Measurements from ENCODE around the gene SFMBT1.

The SFMBT1 gene

DNA sequence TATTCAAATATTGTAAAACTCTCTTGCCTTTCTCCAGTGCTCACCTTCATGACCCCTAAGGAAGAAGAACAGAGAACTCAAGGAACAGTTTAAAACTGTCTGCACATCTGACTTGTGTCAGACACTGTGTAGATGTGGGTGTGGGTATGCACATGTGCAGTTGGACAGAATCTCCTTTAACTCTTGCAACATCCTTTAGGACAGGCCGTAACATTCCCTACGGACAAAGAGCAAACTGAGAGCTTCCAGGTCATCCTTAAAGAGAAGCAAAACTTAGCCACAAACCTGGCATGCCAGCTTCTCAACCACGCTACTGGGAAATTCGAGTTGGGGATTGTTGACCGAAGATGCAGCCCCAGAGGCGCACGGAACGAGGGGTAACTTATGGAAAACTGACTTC lies 4.1 kb upstream of the SFMBT1 start:
- TF ChIP-seq FOXP2 (optimal IDR thresholded peaks at IDR 0.05; ENCODE audit: borderline replicate concordance, extremely low read depth, extremely low read length, insufficient read depth) (no peak), TAF1 (IDR thresholded peaks at IDR 0.05; ENCODE audit: borderline replicate concordance, insufficient read depth, low read length) (no peak), SIN3A (IDR thresholded peaks at IDR 0.05; ENCODE audit: borderline replicate concordance, insufficient read depth, low read length) (no peak), POLR2AphosphoS5 (IDR thresholded peaks at IDR 0.05; ENCODE audit: low read depth, low read length) (no peak)
- TF ChIP-seq, protein P1, sequence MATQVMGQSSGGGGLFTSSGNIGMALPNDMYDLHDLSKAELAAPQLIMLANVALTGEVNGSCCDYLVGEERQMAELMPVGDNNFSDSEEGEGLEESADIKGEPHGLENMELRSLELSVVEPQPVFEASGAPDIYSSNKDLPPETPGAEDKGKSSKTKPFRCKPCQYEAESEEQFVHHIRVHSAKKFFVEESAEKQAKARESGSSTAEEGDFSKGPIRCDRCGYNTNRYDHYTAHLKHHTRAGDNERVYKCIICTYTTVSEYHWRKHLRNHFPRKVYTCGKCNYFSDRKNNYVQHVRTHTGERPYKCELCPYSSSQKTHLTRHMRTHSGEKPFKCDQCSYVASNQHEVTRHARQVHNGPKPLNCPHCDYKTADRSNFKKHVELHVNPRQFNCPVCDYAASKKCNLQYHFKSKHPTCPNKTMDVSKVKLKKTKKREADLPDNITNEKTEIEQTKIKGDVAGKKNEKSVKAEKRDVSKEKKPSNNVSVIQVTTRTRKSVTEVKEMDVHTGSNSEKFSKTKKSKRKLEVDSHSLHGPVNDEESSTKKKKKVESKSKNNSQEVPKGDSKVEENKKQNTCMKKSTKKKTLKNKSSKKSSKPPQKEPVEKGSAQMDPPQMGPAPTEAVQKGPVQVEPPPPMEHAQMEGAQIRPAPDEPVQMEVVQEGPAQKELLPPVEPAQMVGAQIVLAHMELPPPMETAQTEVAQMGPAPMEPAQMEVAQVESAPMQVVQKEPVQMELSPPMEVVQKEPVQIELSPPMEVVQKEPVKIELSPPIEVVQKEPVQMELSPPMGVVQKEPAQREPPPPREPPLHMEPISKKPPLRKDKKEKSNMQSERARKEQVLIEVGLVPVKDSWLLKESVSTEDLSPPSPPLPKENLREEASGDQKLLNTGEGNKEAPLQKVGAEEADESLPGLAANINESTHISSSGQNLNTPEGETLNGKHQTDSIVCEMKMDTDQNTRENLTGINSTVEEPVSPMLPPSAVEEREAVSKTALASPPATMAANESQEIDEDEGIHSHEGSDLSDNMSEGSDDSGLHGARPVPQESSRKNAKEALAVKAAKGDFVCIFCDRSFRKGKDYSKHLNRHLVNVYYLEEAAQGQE (IDR thresholded peaks at IDR 0.05; ENCODE audit: insufficient read depth in 1 of 2, low read depth in 2 of 2, low read length in 2 of 2), result no peak

- TF ChIP-seq, protein P1 (IDR thresholded peaks at IDR 0.05; ENCODE audit: insufficient read depth in 1 of 2, low read depth in 2 of 2, low read length in 2 of 2), result no peak
- TF ChIP-seq TAF1 (IDR thresholded peaks at IDR 0.05; ENCODE audit: borderline replicate concordance, insufficient read depth, low read length), result no peak
- no peak for TF ChIP-seq POLR2AphosphoS5 (IDR thresholded peaks at IDR 0.05; ENCODE audit: low read depth, low read length)
- TF ChIP-seq SIN3A (IDR thresholded peaks at IDR 0.05; ENCODE audit: borderline replicate concordance, insufficient read depth, low read length), result no peak
- TF ChIP-seq FOXP2 (optimal IDR thresholded peaks at IDR 0.05; ENCODE audit: borderline replicate concordance, extremely low read depth, extremely low read length, insufficient read depth), result no peak
These were observed 598 bp upstream of the SFMBT1 start for GRCh38 chr3:53046171-53047170.

DNA sequence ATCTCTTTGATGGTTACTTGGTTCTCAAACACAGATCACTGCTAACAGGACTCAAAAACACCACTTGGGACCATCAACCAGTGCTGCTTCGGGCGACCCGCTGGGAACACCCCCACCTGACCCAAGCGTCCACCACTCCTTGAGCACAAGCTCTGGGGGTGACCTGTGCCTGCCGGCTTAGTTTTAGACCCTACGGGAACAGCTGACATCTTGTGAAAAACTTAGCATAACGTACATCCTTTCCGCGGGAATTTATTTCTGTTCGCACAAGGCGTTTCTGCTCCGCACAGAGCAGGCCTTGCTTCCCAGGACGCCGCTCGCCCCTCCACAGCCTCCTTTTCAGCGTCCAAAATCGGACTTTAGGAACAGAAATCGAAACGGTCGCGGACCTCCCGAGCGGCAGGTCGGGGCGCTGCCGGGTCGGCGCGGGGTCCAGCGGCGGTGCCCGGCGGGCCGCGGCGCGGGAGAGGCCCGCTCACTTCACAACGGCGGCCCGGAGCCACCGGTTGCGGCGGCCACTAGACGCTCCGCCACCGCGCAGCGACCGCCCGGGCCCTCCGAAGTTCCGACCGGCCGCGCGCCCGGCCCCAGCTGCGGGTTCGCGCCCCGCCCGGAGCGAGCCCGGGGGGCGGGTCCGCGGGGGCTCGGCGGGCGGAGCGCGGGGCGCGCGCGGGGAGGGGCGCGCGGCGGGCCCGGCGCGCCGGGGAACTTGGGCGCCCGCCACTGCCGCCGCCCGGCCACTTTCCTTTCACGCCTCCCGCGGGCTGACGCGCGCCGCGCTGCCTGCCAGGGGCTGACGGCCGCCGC lies 959 bp downstream of the SFMBT1 start:
- TF ChIP-seq FOXP2 (optimal IDR thresholded peaks at IDR 0.05; ENCODE audit: borderline replicate concordance, extremely low read depth, extremely low read length, insufficient read depth) (no peak), POLR2AphosphoS5 (IDR thresholded peaks at IDR 0.05; ENCODE audit: low read depth, low read length) (no peak), TAF1 (IDR thresholded peaks at IDR 0.05; ENCODE audit: borderline replicate concordance, insufficient read depth, low read length) (no peak), SIN3A (IDR thresholded peaks at IDR 0.05; ENCODE audit: borderline replicate concordance, insufficient read depth, low read length) (no peak)
- TF ChIP-seq, protein P1 (IDR thresholded peaks at IDR 0.05; ENCODE audit: insufficient read depth in 1 of 2, low read depth in 2 of 2, low read length in 2 of 2), result no peak

GRCh38 chr3:53044371-53044710 lies 1.5 kb downstream of the SFMBT1 start:
- TF ChIP-seq TAF1 (IDR thresholded peaks at IDR 0.05; ENCODE audit: borderline replicate concordance, insufficient read depth, low read length), result no peak
- TF ChIP-seq FOXP2 (optimal IDR thresholded peaks at IDR 0.05; ENCODE audit: borderline replicate concordance, extremely low read depth, extremely low read length, insufficient read depth), result no peak
- TF ChIP-seq POLR2AphosphoS5 (IDR thresholded peaks at IDR 0.05; ENCODE audit: low read depth, low read length), result no peak
- no peak for TF ChIP-seq SIN3A (IDR thresholded peaks at IDR 0.05; ENCODE audit: borderline replicate concordance, insufficient read depth, low read length)
- TF ChIP-seq, protein P1 (IDR thresholded peaks at IDR 0.05; ENCODE audit: insufficient read depth in 1 of 2, low read depth in 2 of 2, low read length in 2 of 2), result no peak

Measured in PFSK-1 (cell line).